Coronary artery (tissue), 2 donors: ENCODE measurements around the gene APBB2.

Source experiments
- DNase-seq: peaks from one replicate; pipeline ENCODE4 v3.0.0-alpha.2; 2017; ENCODE audit warnings: low spot score
- H3K27ac ChIP-seq, 2 donors: fragments of 200-600 bp; sonication (generic); one replicate each; pipeline ENCODE4 v1.5.1; 2016 to 2019
- H3K4me3 ChIP-seq: fragments of 200-600 bp; sonication (generic); 2 replicates; pipeline ENCODE4 v1.5.1; 2016; ENCODE audit warnings: mild to moderate bottlenecking, moderate library complexity
- CTCF ChIP-seq: fragments of 200-600 bp; sonication (generic); IDR thresholded peaks from one replicate; pipeline ENCODE4 v1.5.1; 2019; ENCODE audit warnings: antibody characterized with exemption

Gene APBB2

DNA sequence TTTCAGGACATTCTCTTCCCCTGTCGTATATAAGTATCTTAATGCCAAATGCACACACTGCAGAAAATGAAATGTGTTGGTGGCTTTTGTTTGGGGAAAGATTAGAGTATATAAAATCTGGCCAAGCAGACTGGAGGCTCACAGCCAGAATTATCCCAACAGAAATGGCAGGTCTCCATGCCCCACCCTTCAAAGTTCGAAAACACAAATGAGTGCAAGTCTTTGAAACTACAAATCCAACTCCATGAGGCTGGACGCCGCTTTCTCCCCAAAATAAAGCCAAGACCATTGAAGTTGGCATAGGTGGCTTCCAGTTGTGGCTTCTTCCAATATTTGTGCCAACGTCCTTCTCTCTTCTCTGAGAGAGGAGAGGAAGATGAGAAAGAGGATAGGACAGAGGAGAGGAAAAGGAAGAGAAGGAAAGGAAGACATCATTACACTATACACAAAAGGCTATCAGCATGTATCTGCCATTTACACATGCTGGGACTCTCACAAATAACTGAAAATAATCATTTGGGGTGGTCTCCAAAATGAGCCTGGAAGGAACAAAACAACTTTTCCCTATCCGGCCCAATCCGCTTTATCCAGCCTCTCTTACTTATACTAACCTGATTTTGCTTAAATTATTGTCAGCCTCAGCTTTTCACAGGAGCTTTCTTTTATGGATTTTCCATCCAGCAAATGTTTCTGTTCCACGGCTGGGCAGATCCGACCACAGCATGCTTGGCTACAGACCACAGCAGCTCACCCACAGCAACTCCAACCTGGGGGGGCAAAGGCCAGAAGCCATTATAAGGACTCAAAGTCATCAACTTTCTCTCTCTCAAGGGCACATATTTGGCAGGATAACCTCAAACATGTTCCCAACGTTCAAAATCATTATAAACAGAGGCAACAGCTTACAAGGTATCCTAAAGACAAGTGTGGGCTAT, 71.7 kb downstream of the APBB2 start:
- no peak for TF ChIP-seq CTCF
- peak overlapping the region; percentile 39 for H3K4me3 ChIP-seq
- peak overlapping the region; percentile 79 to 91 for H3K27ac ChIP-seq
- DNase-seq = no peak

GRCh38 chr4:41141900-41142299, 72.4 kb downstream of the APBB2 start:
- no peak for DNase-seq
- Histone ChIP-seq H3K4me3 (peak overlapping the region; percentile 39), H3K27ac (peak overlapping the region; percentile 79 to 91)
- TF ChIP-seq CTCF = no peak

- no peak for DNase-seq
- Histone ChIP-seq H3K4me3 (no peak overlapping the region), H3K27ac (peak overlapping the region in 1 of 2 donors; percentile 91)
- no peak for TF ChIP-seq CTCF
Observed at GRCh38 chr4:41140410-41140809, 73.9 kb downstream of the APBB2 start.

- H3K4me3 ChIP-seq = no peak overlapping the region
- no peak for DNase-seq
- H3K27ac ChIP-seq = no peak overlapping the region
- no peak for TF ChIP-seq CTCF
Observed at GRCh38 chr4:41137879-41138278, 76.5 kb downstream of the APBB2 start.

DNA sequence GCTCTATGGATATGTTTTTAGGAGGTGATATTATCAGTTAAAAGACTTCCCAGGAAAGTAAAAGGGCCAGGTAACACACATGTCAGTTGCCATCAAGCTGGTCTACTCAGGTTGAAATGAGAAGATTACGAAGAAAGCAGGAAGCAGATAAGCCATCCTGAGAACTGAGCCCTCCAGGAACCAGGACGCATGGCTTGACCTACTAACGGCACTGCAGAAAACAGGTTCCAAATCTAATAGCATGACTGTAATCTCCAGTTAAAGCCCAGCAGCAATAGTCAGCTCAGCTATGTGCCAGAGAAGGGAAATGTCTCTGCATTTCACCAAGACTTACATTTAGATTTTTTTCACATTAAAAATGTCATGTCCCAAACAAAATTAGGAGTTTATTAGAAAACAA, 77.9 kb downstream of the APBB2 start:
- no peak for DNase-seq
- TF ChIP-seq CTCF = no peak
- Histone ChIP-seq H3K27ac (peak overlapping the region; percentile 4 to 43), H3K4me3 (no peak overlapping the region)

DNA sequence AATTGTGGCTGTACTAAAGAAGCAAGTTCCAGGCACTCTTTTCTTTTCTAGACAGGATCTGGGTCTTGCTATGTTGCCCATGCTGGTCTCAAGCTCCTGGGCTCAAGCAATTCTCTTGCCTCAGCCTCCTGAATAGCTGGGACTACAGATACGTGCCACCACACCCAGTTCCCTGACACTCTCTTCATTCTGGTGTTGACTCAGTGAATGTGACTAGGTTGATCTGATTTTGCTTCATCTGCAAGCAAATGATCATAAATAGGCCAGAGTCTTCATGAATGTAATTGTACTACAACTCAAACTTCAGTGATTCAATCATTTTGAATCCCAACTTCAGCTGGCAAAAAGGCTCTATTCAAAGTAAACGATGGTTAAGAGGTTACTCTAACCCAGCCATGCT, 78.5 kb downstream of the APBB2 start:
- DNase-seq = no peak
- no peak for TF ChIP-seq CTCF
- Histone ChIP-seq H3K27ac (peak overlapping the region; percentile 4 to 60), H3K4me3 (no peak overlapping the region)

GRCh38 chr4:41134581-41134980, 79.8 kb downstream of the APBB2 start:
- Histone ChIP-seq H3K4me3 (no peak overlapping the region), H3K27ac (peak overlapping the region in 1 of 2 donors; percentile 30)
- TF ChIP-seq CTCF = no peak
- DNase-seq = no peak
